ENCODE measurements around the gene GXYLT2.
A peak's percentile ranks its signal among the peaks of the same experiment; 100 is the strongest.

GXYLT2 gene

GRCh38 chr3:72996473-72997333 is 108.9 kb downstream of the GXYLT2 start, which contains the start of gene PPP4R2 (continued):
- TF ChIP-seq ZNF221 (tag by site-specific recombination; IDR thresholded peaks at IDR 0.05; ENCODE audit: borderline replicate concordance), result no peak
- no peak for TF ChIP-seq ZNF837 (tag by site-specific recombination; IDR thresholded peaks at IDR 0.05)
- no peak for TF ChIP-seq ZNF514 (tag by site-specific recombination; IDR thresholded peaks at IDR 0.05)
- 0 out of 2 replicates have a peak, but pooled peaks have one; percentile 20 for TF ChIP-seq SP7 (tag by site-specific recombination; IDR thresholded peaks at IDR 0.05)
- TF ChIP-seq ZBTB17 (tag by site-specific recombination; IDR thresholded peaks at IDR 0.05), result no peak
- no peak for TF ChIP-seq ZNF19 (tag by site-specific recombination; IDR thresholded peaks at IDR 0.05; ENCODE audit: low read depth)
- no peak for TF ChIP-seq REST (tag by site-specific recombination; IDR thresholded peaks at IDR 0.05)
- TF ChIP-seq ZNF585B (tag by site-specific recombination; IDR thresholded peaks at IDR 0.05), result no peak
- TF ChIP-seq ZNF488 (tag by site-specific recombination; IDR thresholded peaks at IDR 0.05), result no peak
- TF ChIP-seq GLIS1 (tag by site-specific recombination; IDR thresholded peaks at IDR 0.05), result peak; percentile 80
- TF ChIP-seq ZNF843 (tag by site-specific recombination; IDR thresholded peaks at IDR 0.05), result peak; percentile 39; the same call in 1 of the 2 replicates
- TF ChIP-seq ZNF324 (tag by site-specific recombination; IDR thresholded peaks at IDR 0.05), result no peak
- no peak for TF ChIP-seq ZBTB44 (tag by site-specific recombination; IDR thresholded peaks at IDR 0.05)
- TF ChIP-seq KLF8 (tag by site-specific recombination; IDR thresholded peaks at IDR 0.05), result peak; percentile 32; the same call in 1 of the 2 replicates
- TF ChIP-seq CTCF (tag by site-specific recombination; IDR thresholded peaks at IDR 0.05), result 0 out of 2 replicates have a peak, but pooled peaks have one; percentile 17
- TF ChIP-seq ZNF510 (tag by site-specific recombination; IDR thresholded peaks at IDR 0.05; ENCODE audit: insufficient replicate concordance), result no peak
- TF ChIP-seq PRDM1 (tag by site-specific recombination; IDR thresholded peaks at IDR 0.05), result no peak; the same call in 1 of the 2 replicates
- TF ChIP-seq HOXD13 (CRISPR knock-in tag; IDR thresholded peaks at IDR 0.05; ENCODE audit: borderline replicate concordance), result no peak
- TF ChIP-seq RBAK (tag by site-specific recombination; IDR thresholded peaks at IDR 0.05), result no peak
- 0 out of 2 replicates have a peak, but pooled peaks have one; percentile 19 for TF ChIP-seq ZIC2 (tag by site-specific recombination; IDR thresholded peaks at IDR 0.05)
- no peak; the same call in 1 of the 2 replicates for TF ChIP-seq ZNF449 (tag by site-specific recombination; IDR thresholded peaks at IDR 0.05)
- TF ChIP-seq KLF10 (tag by site-specific recombination; IDR thresholded peaks at IDR 0.05), result no peak
- peak; percentile 41; the same call in 1 of the 2 replicates for TF ChIP-seq PRDM10 (tag by site-specific recombination; IDR thresholded peaks at IDR 0.05)

All from HEK293 (cell line).